ENCODE results near the gene PDSS2.
"Not testable (repeated sequence)": the region's sequence is repeated elsewhere in the genome, so short reads cannot be mapped to it uniquely, and the experiment has no call there.

- TF ChIP-seq CTCF (IDR thresholded peaks at IDR 0.05; ENCODE audit: low read depth, low read length); POLR2A (IDR thresholded peaks at IDR 0.05; ENCODE audit: extremely low read depth, insufficient read length): not testable (repeated sequence)
Observed at GRCh38 chr6:107280001-107280400, 179.4 kb downstream of the PDSS2 start.
